ENCODE results near the gene INO80E.

DNA sequence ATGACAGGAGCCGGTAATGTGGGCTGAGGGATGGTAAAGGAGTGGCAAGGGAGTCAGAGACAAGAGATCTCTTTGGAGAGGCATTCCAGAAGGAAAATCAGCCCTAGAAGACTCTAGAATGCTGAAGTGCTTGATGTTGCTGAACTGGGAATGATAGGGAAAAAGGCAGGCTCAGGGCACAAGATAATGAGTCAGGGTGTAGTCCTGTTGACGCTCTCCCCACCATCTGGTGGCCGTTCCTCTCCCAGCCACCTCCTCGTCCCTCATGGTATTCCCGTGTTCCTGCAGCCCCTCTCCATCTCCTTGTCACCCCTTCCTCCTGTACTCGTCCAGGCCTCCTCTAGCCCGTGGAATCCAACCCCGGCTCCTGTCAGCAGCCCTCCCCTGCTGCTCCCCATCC is 58.4 kb downstream of the INO80E start:
- TF ChIP-seq, protein P1, sequence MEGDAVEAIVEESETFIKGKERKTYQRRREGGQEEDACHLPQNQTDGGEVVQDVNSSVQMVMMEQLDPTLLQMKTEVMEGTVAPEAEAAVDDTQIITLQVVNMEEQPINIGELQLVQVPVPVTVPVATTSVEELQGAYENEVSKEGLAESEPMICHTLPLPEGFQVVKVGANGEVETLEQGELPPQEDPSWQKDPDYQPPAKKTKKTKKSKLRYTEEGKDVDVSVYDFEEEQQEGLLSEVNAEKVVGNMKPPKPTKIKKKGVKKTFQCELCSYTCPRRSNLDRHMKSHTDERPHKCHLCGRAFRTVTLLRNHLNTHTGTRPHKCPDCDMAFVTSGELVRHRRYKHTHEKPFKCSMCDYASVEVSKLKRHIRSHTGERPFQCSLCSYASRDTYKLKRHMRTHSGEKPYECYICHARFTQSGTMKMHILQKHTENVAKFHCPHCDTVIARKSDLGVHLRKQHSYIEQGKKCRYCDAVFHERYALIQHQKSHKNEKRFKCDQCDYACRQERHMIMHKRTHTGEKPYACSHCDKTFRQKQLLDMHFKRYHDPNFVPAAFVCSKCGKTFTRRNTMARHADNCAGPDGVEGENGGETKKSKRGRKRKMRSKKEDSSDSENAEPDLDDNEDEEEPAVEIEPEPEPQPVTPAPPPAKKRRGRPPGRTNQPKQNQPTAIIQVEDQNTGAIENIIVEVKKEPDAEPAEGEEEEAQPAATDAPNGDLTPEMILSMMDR (IDR thresholded peaks at IDR 0.05; ENCODE audit: low read depth, low read length) = no peak
- TF ChIP-seq EZH2phosphoT487 (IDR thresholded peaks at IDR 0.05; ENCODE audit: low read depth) = no peak

Measured in OCI-LY3 (cell line).